ENCODE data around the gene FALEC.
"Not testable (repeated sequence)": the region's sequence is repeated elsewhere in the genome, so short reads cannot be mapped to it uniquely, and the experiment has no call there.

Gene FALEC

GRCh38 chr1:150574260-150575071 lies 58.9 kb downstream of the FALEC start:
- DNase-seq (ENCODE audit: low read depth), result no peak

DNA sequence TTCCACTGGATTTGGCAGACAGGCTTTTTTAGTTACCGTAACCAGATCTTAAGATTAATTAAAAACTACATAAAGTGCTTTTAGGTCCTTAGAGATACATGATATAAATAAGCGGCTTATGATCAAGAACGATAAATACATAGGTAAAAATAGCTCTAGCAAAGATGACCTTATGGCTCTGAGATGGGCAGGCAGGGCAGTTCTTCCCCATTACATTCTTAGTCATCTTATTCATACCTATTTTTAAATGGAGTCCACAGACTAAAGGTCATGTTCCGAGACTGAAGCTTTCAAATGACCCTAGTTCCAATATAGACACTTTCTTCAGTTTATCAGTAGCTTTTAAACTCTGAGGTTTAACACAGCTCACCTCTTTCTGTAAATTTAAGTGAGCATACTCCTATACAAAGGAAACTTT lies 59.5 kb downstream of the FALEC start:
- DNase-seq (ENCODE audit: low read depth), result peak; percentile 44

GRCh38 chr1:150575518-150576366 lies 60.2 kb downstream of the FALEC start:
- DNase-seq (ENCODE audit: low read depth), result peak; percentile 22

DNA sequence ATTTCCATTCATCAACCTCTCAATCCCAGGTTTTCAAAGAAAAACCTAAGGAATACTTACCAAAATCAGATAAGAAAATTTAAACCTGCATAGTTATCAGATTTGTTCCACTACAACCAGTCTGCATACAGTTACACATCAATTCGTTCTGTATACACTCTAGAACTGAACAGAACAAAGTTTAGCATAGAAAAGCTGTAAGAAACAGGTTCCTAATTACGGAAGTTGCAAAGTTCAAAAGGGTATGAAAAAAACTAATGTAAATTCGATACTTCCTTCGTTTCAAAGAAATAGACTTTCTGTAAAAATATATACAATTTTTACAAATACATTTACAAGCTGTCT lies 60.8 kb downstream of the FALEC start:
- no peak for DNase-seq (ENCODE audit: low read depth)

DNA sequence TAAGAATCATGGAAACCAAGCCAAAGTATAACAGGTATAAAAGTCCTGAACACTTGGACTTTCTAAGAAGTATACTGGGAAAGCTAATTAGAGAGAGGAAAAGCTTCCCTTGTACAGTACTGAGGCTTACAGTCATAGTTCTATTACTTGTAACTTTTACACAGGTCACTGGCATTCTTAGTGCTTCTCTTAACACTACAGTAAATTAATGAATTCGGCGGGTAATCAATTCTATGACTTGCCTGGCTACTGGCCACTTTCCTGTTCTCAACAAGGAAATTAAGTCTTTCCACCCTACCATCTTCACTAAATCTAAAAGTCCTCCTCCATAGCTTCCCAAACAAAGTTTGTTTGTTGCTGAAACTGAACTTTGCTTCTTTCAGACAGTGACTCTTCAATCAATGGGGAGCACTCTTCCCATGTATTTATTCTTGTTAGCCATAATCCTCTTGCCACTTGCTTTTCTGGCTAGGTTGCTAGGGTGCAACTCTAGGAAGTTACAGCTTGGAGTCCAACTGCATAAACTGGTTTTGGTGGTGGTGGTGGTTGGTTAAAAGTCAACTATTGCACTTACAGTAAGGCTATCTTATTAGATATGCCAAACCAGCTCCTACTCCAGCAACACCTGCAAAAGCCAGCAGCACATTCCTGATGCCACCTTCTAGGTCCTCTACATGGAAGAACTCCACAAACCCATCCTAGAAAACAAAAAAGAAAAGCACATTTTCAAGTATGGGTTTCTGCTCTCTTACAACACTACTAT lies 61.4 kb downstream of the FALEC start:
- peak; percentile 22 for DNase-seq (ENCODE audit: low read depth)

DNA sequence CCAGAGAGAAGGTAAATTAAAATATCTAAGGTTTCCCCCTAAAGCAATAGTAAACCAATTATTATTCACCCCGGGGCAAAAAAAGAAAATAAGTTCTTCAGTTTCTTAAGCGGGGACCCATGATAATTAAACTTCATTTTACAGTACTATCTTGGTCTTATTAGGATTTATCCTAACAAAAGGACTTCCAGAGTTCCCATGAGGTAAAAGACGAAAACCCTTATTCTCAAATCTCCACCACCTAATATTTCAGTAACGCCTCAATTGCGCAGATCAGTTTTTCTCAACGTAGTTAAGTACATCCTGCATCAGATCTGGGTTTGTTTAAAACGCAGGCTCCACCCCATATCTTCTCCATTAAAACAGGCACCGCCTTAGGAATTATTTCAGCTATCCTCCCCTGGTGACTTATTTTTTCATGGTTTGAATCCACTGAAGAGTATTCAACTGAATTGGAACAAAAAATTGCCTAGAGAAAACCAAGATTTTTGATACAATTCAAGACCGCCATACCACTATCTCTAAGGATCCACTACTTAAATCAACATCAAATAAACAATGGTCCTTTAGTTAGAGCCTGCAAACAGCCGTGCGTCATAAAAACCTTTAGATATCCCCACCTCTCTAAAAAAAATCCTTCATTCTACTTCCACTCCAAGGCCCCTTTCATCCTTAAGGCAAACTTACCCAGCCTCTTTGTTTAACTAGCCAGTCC lies 62.2 kb downstream of the FALEC start:
- peak; percentile 65 for DNase-seq (ENCODE audit: low read depth)

DNA sequence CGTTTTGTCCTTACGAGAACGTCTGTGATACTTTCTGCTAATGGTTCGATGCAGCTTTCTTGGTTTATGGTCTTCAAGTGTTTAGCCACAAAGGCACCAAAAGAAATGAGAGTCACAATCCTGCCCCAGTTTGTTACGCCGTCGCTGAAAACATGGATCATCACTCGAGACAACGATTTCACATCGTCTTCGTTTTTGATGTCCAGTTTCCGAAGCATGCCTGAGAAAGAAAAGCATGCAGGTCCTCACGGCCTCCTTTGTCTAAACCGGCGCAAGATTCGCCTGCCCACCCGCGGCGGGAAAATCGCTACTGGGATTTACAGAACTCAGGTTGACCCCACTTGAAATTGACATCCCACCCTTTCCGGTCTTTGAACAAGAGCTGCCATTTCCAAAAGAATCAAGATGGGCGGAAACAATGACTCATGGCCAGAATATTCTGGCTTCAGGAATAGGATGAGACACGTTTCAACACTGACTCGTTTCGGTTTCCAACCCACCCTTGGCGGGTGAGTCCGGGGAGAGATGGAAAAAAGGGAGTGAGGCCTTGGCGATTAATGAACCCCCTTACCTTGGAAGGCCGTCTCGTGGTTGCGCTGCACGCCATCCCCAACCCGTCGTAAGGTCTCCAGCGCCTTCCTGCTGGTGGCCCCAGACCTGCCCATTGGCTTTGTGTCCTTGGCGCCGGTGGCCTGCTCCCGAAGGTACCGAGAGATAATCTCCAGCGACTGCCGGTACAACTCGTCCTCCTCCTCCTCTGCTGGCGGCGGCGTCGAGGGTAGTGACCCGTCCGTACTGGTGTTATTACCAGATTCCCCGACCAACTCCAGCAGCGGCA lies 62.9 kb downstream of the FALEC start:
- DNase-seq (ENCODE audit: low read depth), result peak; percentile 96

DNA sequence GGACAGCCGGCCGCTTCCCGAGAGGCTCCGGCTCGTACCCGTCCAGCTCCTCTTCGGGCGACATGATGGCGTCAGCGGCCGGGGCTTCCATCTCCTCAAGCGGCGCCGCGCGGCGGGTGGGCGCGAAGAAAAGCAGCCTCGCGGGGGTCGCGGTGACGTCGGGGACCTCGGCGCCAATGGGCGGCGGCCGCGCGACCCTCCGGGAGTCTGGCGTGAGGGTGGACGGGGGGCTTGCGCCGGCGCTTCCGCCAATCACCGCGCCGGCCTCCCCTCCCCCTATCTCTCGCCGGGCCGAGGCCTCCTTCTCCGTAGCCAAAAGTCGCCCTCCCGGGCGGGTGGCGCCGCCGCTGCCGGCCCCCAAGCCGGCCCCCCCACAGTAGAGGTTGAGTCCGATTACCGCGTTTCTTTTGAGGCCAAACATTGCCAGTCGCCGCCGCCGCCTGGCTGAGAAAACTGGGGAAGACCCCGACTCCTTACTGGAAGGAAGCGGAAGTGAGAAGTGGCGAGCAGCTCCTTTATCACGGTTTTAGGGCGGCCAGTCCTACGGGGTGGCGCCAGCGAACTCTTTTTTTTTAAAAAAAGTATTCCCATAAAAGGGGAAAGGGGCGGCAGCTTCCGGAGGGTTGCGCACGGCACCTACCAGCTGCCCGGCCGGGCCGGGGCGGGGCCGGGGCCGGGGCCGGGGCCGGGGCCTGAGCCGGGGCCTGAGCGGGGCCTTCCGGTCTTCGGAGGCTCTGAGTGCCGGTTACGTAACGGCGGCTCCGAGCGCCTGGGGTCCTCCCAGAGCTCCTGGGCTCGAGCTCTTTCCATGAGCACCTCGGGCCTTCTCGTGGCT lies 63.8 kb downstream of the FALEC start, which contains the start of gene MCL1:
MCL1 (minus strand) TSS at position 501 of the 835 bp plus-strand sequence; CDS start at position 421, 80 bp downstream.
- peak; percentile 97 for DNase-seq (ENCODE audit: low read depth)

- no peak for DNase-seq (ENCODE audit: low read depth)
Observed at GRCh38 chr1:150579945-150580642, 64.5 kb downstream of the FALEC start.

DNA sequence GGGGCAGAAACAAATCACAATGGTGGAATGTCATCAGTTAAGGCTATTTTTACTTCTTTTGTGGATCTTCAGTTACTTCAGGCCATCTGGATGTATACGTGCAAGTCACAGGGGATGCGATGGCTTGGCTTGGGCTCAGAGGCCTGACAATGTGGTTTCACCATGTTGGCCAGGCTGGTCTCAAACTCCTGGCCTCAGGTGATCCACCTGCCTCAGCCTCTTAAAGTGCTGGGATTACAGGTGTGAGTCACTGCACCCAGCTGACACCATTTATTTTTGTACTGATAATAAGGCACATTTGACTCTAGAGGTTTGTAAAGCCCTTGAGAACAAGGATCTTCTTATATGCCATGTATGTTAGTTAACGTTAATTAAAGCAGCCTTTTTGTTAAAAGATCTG lies 65.4 kb downstream of the FALEC start:
- not testable (repeated sequence) for DNase-seq (ENCODE audit: low read depth)

GRCh38 chr1:150581437-150581836 lies 65.9 kb downstream of the FALEC start:
- DNase-seq (ENCODE audit: low read depth), result not testable (repeated sequence)

- DNase-seq (ENCODE audit: low read depth), result not testable (repeated sequence)
Observed at GRCh38 chr1:150581962-150582361, 66.4 kb downstream of the FALEC start.

DNA sequence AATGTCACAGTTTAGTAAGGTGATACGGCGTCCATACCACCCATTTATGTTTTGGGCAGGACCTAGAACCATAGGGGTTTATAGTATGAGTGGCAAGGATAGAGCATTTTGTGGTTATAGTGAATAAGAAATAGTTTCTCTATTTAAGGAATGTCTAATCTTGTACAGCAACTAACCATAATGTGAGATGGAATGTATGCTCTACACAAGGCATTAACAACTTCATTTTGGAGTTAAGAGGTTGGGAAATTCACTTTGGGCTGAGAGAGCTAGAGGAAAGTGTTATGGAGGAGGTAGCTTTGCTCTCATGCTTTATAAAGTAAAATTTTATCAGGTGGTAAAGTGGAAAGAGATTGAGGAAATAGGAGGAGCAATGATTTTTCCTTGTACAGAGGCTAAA lies 66.8 kb downstream of the FALEC start:
- DNase-seq (ENCODE audit: low read depth), result peak; percentile 72
